ENCODE measurements around the gene IRAK4.

DNA sequence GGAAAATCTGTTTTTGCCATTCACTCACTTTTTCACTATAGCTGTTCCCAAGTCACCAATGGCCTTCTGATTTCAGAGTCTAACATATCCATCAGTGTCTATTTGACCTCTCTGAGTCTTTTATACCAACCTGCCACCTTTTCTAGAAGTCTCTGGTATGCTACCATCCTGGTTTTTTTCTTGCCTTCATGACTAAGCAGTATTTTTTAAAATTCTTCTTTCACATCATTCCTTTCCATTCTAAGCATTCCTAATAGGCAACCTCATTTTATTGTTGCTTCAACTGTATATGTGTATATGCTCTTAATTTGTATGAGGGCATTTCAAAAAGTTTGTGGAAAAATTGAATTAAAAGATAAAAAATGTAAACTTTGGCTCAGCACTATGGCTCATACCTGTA is 5.0 kb downstream of the IRAK4 start:
- no peak for TF ChIP-seq POLR2A (IDR thresholded peaks at IDR 0.05; ENCODE audit: low read depth)
- no peak for TF ChIP-seq CTCF (IDR thresholded peaks at IDR 0.05)

Measured in esophagus muscularis mucosa (tissue), 3 donors.